HepG2 (cell line): ENCODE measurements around the gene TOB1. TPM values are rescaled to one million over a fixed set of nuclear protein-coding genes. Genes with fewer than 3 reads are reported as not detected.

Experiments used
- IKZF4 ChIP-seq: sonication (generic); formaldehyde crosslinking; IDR thresholded peaks from 2 replicates; pipeline ENCODE4 v1.5.1; 2020; ENCODE audit warnings: borderline replicate concordance, mild to moderate bottlenecking, low read depth, missing genetic modification reagents; ENCODE audit errors: not compliant biosample characterization
- NR2F6 ChIP-seq, 2 experiments: IDR thresholded peaks; 2 replicates each; pipeline ENCODE4 v1.6.1; 2016; ENCODE audit warnings: antibody characterized with exemption in 1 of 2, mild to moderate bottlenecking in 1 of 2
- RBAK ChIP-seq: sonication (generic); formaldehyde crosslinking; IDR thresholded peaks from 2 replicates; pipeline ENCODE4 v1.5.1; 2020; ENCODE audit warnings: mild to moderate bottlenecking, missing genetic modification reagents
- RFXANK ChIP-seq: IDR thresholded peaks from 2 replicates; pipeline ENCODE4 v1.6.1; 2016
- SAFB2 ChIP-seq: sonication (generic); formaldehyde crosslinking; IDR thresholded peaks from 2 replicates; pipeline ENCODE4 v1.5.1; 2020; ENCODE audit warnings: missing genetic modification reagents, low read depth, mild to moderate bottlenecking, borderline replicate concordance
- SOX13 ChIP-seq, 3 experiments: fragments of 450-650 bp in 1 of 3; sonication (generic) in 1 of 3; formaldehyde crosslinking in 1 of 3; IDR thresholded peaks in 2 of 3; conservative IDR thresholded peaks in 1 of 3; 2 replicates each; pipeline versions ENCODE4 v1.5.0 to v1.6.1; 2016 to 2020; ENCODE audit warnings: antibody characterized with exemption in 1 of 3, mild to moderate bottlenecking in 1 of 3, missing compliant biosample characterization in 1 of 3, missing genetic modification reagents in 1 of 3, moderate library complexity in 1 of 3
- ZNF615 ChIP-seq: sonication (generic); formaldehyde crosslinking; IDR thresholded peaks from 2 replicates; pipeline ENCODE4 v1.5.0; 2020; ENCODE audit warnings: mild to moderate bottlenecking, missing genetic modification reagents, borderline replicate concordance
- ZNF691 ChIP-seq: sonication (generic); formaldehyde crosslinking; IDR thresholded peaks from 2 replicates; pipeline ENCODE4 v1.4.0; 2020; ENCODE audit warnings: missing genetic modification reagents, low read depth, mild to moderate bottlenecking, borderline replicate concordance
- ZNF781 ChIP-seq: sonication (generic); formaldehyde crosslinking; IDR thresholded peaks from 2 replicates; pipeline ENCODE4 v1.5.1; 2020; ENCODE audit warnings: borderline replicate concordance, mild to moderate bottlenecking, missing genetic modification reagents; ENCODE audit errors: not compliant biosample characterization
- ZNF83 ChIP-seq: sonication (generic); formaldehyde crosslinking; IDR thresholded peaks from 2 replicates; pipeline ENCODE4 v1.4.0; 2020; ENCODE audit warnings: missing genetic modification reagents, mild to moderate bottlenecking, borderline replicate concordance
- polyA plus RNA-seq, 8 experiments: library from polyadenylated mRNA; depleted of rRNA in 3 of 8; stranded (reverse) in 7 of 8; unstranded in 1 of 8; fragments of >200 nt; fragmentation: Illumina TruSeq in 4 of 8; extraction: Trizol in 4 of 8; gene quantifications; 2 replicates each; pipeline versions ENCODE4 v1.2.1 to v1.2.3, GENCODE V29; 2011 to 2016; ENCODE audit warnings: low read depth in 4 of 8, missing spikeins in 1 of 8, mixed read lengths in 1 of 8; ENCODE audit not compliant: insufficient read depth in 1 of 8
- total RNA-seq, 5 experiments: library from RNA; depleted of rRNA; stranded (reverse); fragments of >200 nt; fragmentation: Illumina TruSeq; extraction: Trizol; gene quantifications; 2 replicates each; pipeline ENCODE4 v1.2.3, GENCODE V29; 2016; ENCODE audit warnings: low read depth in 1 of 5
- TF ChIP-seq, protein P1 (sequence below): sonication (generic); formaldehyde crosslinking; IDR thresholded peaks from 2 replicates; pipeline ENCODE4 v1.8.1; 2023; ENCODE audit warnings: mild to moderate bottlenecking, missing genetic modification reagents
- TF ChIP-seq, protein P2 (sequence below): sonication (generic); formaldehyde crosslinking; IDR thresholded peaks from 2 replicates; pipeline ENCODE4 v1.4.0; 2020; ENCODE audit warnings: mild to moderate bottlenecking, missing genetic modification reagents
- TF ChIP-seq, protein P3 (sequence below): sonication (generic); formaldehyde crosslinking; IDR thresholded peaks from 2 replicates; pipeline ENCODE4 v1.5.1; 2020; ENCODE audit warnings: mild to moderate bottlenecking, missing genetic modification reagents, borderline replicate concordance

The TOB1 gene
- total and polyA plus RNA-seq, 2 of the 13 experiments (the other 11 are each of a cell fraction or from before 2014, with no cell fraction given) = 21.9 to 57.7 TPM

- peak; percentile 96; the same call in 1 of the 2 replicates for TF ChIP-seq ZNF691 (CRISPR knock-in tag)
- TF ChIP-seq, protein P1, sequence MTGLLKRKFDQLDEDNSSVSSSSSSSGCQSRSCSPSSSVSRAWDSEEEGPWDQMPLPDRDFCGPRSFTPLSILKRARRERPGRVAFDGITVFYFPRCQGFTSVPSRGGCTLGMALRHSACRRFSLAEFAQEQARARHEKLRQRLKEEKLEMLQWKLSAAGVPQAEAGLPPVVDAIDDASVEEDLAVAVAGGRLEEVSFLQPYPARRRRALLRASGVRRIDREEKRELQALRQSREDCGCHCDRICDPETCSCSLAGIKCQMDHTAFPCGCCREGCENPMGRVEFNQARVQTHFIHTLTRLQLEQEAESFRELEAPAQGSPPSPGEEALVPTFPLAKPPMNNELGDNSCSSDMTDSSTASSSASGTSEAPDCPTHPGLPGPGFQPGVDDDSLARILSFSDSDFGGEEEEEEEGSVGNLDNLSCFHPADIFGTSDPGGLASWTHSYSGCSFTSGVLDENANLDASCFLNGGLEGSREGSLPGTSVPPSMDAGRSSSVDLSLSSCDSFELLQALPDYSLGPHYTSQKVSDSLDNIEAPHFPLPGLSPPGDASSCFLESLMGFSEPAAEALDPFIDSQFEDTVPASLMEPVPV (CRISPR knock-in tag) = peak; percentile 89
- TF ChIP-seq SOX13 (IDR thresholded peaks at IDR 0.05) = peak; percentile 76
- peak in 1 of 2 experiments; percentile 63; a peak in 2 of 4 replicates for TF ChIP-seq SOX13 (CRISPR knock-in tag; conservative IDR thresholded peaks at IDR 0.05 in 1 of 2, IDR thresholded peaks at IDR 0.05 in 1 of 2)
- no peak for TF ChIP-seq ZNF83 (CRISPR knock-in tag)
- no peak for TF ChIP-seq NR2F6 (IDR thresholded peaks at IDR 0.05)
- peak; percentile 71; the same call in 1 of the 2 replicates for TF ChIP-seq NR2F6 (CRISPR knock-in tag; IDR thresholded peaks at IDR 0.05)
- peak; percentile 95 for TF ChIP-seq SAFB2 (CRISPR knock-in tag)
- TF ChIP-seq, protein P2, sequence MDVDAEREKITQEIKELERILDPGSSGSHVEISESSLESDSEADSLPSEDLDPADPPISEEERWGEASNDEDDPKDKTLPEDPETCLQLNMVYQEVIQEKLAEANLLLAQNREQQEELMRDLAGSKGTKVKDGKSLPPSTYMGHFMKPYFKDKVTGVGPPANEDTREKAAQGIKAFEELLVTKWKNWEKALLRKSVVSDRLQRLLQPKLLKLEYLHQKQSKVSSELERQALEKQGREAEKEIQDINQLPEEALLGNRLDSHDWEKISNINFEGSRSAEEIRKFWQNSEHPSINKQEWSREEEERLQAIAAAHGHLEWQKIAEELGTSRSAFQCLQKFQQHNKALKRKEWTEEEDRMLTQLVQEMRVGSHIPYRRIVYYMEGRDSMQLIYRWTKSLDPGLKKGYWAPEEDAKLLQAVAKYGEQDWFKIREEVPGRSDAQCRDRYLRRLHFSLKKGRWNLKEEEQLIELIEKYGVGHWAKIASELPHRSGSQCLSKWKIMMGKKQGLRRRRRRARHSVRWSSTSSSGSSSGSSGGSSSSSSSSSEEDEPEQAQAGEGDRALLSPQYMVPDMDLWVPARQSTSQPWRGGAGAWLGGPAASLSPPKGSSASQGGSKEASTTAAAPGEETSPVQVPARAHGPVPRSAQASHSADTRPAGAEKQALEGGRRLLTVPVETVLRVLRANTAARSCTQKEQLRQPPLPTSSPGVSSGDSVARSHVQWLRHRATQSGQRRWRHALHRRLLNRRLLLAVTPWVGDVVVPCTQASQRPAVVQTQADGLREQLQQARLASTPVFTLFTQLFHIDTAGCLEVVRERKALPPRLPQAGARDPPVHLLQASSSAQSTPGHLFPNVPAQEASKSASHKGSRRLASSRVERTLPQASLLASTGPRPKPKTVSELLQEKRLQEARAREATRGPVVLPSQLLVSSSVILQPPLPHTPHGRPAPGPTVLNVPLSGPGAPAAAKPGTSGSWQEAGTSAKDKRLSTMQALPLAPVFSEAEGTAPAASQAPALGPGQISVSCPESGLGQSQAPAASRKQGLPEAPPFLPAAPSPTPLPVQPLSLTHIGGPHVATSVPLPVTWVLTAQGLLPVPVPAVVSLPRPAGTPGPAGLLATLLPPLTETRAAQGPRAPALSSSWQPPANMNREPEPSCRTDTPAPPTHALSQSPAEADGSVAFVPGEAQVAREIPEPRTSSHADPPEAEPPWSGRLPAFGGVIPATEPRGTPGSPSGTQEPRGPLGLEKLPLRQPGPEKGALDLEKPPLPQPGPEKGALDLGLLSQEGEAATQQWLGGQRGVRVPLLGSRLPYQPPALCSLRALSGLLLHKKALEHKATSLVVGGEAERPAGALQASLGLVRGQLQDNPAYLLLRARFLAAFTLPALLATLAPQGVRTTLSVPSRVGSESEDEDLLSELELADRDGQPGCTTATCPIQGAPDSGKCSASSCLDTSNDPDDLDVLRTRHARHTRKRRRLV = peak; percentile 45
- TF ChIP-seq IKZF4 = peak; percentile 70
- peak; percentile 5; the same call in 1 of the 2 replicates for TF ChIP-seq ZNF615 (CRISPR knock-in tag)
- TF ChIP-seq ZNF781 = peak; percentile 49
- TF ChIP-seq, protein P3, sequence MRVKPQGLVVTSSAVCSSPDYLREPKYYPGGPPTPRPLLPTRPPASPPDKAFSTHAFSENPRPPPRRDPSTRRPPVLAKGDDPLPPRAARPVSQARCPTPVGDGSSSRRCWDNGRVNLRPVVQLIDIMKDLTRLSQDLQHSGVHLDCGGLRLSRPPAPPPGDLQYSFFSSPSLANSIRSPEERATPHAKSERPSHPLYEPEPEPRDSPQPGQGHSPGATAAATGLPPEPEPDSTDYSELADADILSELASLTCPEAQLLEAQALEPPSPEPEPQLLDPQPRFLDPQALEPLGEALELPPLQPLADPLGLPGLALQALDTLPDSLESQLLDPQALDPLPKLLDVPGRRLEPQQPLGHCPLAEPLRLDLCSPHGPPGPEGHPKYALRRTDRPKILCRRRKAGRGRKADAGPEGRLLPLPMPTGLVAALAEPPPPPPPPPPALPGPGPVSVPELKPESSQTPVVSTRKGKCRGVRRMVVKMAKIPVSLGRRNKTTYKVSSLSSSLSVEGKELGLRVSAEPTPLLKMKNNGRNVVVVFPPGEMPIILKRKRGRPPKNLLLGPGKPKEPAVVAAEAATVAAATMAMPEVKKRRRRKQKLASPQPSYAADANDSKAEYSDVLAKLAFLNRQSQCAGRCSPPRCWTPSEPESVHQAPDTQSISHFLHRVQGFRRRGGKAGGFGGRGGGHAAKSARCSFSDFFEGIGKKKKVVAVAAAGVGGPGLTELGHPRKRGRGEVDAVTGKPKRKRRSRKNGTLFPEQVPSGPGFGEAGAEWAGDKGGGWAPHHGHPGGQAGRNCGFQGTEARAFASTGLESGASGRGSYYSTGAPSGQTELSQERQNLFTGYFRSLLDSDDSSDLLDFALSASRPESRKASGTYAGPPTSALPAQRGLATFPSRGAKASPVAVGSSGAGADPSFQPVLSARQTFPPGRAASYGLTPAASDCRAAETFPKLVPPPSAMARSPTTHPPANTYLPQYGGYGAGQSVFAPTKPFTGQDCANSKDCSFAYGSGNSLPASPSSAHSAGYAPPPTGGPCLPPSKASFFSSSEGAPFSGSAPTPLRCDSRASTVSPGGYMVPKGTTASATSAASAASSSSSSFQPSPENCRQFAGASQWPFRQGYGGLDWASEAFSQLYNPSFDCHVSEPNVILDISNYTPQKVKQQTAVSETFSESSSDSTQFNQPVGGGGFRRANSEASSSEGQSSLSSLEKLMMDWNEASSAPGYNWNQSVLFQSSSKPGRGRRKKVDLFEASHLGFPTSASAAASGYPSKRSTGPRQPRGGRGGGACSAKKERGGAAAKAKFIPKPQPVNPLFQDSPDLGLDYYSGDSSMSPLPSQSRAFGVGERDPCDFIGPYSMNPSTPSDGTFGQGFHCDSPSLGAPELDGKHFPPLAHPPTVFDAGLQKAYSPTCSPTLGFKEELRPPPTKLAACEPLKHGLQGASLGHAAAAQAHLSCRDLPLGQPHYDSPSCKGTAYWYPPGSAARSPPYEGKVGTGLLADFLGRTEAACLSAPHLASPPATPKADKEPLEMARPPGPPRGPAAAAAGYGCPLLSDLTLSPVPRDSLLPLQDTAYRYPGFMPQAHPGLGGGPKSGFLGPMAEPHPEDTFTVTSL = 0 out of 2 replicates have a peak, but pooled peaks have one; percentile 15
- peak; percentile 48; the same call in 1 of the 2 replicates for TF ChIP-seq RFXANK (CRISPR knock-in tag)
- TF ChIP-seq RBAK (CRISPR knock-in tag) = peak; percentile 78
Measured at GRCh38 chr17:50866261-50866949, at the start of gene TOB1 (continued).
